Stimulated activated CD8-positive, alpha-beta memory T cell treated with anti-CD3 and anti-CD28 coated beads, Interleukin-15, amount 100 ng/mL, for 48 hours (primary cell): ENCODE results near the gene UGDH.

Experiments
- DNase-seq, 2 donors: peaks; one replicate each; pipeline ENCODE4 v3.0.0-alpha.2; 2020; ENCODE audit warnings: low read depth in 2 of 2

Gene UGDH

GRCh38 chr4:39452860-39453587 is 74.2 kb downstream of the UGDH start:
- DNase-seq, result no peak

DNA sequence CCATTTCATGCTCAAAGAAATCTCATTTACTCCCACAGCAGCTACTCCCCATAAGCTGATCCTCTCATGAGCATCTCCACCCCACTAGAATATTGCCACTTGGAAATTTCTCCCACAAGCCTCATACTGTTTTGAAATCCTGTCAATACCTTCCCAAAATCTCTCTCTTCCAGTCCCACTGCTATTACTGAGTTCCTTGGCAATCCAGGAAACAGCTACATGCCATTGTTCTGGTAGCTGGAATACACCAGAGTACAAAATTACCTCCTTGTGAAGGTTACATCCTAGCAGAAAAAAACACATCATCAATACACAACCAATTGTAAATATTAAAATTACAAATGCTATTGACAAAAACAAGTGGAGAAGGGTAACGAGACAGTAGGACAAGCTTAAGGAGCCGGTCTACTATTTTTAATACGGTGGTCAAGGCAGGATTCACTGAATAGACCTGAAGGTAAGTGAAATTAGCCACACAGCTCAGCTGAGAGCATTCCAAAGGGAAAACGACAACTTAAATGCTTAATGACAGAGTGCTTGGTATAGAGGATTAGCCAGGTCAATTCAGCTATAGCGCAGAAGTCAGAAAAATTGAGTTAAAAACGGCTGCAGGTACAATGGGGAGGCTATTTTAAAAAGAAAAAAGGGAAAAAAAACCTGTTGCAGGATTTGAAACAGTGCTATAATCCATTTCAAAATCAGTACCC is 74.9 kb downstream of the UGDH start:
- no peak for DNase-seq

DNA sequence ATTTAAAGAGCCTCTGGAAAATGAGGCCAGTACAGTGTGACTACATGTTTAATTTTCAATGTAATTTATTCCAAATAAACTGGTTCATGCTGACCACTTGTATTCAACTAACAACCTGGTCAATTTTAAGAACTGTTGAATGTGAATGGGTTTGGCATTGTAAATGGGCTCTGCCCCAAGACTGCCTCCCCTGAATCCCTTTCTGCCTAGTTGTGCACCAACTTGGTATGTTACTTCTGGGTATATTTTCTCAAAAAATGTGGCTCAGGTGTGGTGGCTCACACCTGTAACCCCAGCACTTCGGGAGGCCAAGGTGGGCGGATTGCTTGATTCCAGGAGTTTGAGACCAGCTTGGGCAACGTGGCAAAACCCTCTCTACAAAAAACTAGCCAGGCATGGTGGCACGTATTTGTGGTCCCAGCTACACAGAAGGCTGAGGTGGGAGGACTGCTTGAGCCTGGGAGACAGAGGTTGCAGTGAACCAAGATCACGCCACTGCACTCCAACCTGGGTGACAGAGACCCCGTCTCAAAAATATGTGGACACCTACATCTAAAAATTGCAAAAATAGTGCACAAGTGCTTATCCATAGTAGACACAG is 75.7 kb downstream of the UGDH start:
- DNase-seq, result no peak

DNA sequence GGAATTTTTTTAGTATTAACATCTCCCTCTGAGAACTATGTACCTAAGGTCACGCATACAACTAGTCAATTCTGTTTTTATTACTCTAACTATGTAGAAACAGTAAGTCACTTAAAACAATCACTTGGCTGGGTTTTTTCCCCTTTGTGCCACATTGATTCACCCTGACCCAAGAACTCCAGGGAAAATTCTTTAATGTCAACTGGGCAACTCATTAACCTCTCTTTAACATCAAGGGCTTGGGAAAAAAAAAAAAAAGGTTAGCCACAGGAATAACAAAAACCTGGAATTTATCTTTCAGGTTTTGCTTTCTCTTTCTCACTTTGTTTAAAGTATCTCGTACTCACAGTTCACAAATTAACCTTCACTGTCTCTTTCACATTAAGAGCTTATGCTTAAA is 76.6 kb downstream of the UGDH start:
- no peak for DNase-seq
